GM12874 (cell line): ENCODE results near the gene LHCGR.

Source experiments
- TF ChIP-seq, protein P1 (sequence below): IDR thresholded peaks from 2 replicates; pipeline ENCODE4 v1.5.1; 2011; ENCODE audit warnings: low read depth, mild to moderate bottlenecking, control low read depth, low read length, moderate library complexity; ENCODE audit not compliant: insufficient read depth

Gene LHCGR

DNA sequence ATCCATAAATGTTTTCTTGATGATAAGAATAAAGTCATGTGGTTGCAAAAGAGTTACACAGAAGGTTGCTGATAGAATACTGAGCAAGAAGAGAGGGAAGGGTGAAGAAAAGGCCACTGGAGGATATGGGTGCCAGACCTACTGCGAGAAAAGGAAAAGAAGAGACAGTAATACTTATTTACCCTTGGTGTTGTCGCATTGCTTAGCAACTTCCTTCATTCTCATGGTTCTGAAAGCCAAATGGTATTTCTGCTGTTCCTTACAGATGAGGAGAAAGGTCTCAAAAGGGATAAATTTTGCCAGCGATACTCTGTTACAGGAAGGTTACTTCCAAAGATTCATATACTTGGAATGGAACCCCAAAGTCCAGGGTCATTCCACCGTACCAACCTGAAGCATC lies 62.5 kb downstream of the LHCGR start:
- TF ChIP-seq, protein P1, sequence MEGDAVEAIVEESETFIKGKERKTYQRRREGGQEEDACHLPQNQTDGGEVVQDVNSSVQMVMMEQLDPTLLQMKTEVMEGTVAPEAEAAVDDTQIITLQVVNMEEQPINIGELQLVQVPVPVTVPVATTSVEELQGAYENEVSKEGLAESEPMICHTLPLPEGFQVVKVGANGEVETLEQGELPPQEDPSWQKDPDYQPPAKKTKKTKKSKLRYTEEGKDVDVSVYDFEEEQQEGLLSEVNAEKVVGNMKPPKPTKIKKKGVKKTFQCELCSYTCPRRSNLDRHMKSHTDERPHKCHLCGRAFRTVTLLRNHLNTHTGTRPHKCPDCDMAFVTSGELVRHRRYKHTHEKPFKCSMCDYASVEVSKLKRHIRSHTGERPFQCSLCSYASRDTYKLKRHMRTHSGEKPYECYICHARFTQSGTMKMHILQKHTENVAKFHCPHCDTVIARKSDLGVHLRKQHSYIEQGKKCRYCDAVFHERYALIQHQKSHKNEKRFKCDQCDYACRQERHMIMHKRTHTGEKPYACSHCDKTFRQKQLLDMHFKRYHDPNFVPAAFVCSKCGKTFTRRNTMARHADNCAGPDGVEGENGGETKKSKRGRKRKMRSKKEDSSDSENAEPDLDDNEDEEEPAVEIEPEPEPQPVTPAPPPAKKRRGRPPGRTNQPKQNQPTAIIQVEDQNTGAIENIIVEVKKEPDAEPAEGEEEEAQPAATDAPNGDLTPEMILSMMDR: no peak

DNA sequence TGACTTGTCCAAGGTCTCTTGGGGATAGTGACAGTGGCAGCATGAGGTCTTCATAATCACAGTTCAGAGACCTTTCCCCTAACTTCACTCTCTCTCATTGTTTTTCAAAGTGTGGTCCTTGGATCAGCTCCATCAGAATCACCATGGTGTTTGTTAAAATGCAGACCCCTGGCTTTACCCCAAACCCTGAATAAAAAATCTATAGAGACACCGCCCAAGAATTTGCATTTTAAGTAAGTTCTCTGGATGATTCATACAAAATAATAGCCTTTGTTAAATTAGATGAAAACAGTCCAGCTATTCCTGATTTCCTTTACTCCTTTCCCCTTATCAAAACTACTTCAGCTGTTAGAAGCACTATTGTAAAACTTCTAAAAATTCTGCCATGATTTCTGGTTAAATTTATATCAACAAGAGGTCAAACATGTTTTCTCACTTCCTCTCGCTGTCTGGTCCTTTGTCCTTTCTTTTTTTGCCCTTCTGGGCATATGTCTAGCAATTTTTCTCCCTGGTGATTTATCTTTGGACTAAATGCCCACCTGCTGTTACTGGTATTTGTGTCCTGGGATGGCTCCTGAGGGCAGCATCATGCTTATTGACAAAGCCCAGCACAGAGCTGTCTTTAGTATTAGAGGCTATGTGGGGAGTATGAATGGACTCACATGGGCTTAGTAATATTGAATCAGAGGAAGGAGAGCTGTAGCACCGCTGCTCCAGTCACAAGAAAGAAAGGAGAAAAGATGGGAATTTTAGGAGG lies 63.4 kb downstream of the LHCGR start:
- TF ChIP-seq, protein P1: no peak

DNA sequence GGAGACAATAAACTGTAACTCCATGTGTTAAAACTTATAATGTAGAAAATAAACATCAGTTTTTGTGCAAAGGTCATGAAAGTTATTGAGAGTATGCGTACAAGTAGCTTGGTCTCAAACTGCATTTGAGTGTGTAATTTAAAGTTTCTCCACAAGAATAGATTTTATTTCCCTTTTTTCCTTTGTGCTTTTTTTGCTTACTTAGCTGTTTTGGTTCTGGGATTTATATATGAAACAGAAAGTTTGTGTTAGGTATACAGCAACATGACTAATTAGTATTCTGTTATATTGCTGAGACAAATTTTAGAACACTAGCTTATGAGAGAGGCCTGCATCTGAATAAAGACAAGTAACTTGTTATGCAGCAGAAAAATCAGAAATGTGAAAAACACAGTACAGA lies 70.4 kb downstream of the LHCGR start:
- TF ChIP-seq, protein P1: no peak

DNA sequence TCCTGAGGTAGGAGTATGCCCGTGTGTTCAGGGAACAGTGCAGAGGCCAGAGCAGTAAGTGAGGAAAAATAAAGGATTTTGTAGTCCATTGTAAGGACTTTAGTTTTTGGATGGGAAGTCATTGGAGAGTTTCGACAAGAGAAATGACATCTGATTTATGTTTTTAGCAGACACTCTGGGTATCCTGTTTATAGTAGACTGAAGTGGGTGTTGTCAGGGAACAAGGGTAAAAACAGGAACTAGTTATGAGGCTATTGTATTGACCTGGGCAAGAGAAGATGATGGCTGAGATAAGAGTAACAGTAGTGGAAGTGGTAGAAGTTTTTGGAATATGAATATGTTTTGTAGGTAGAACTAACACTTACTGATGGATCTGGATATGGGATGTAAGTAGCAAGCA lies 78.1 kb downstream of the LHCGR start:
- TF ChIP-seq, protein P1: no peak

DNA sequence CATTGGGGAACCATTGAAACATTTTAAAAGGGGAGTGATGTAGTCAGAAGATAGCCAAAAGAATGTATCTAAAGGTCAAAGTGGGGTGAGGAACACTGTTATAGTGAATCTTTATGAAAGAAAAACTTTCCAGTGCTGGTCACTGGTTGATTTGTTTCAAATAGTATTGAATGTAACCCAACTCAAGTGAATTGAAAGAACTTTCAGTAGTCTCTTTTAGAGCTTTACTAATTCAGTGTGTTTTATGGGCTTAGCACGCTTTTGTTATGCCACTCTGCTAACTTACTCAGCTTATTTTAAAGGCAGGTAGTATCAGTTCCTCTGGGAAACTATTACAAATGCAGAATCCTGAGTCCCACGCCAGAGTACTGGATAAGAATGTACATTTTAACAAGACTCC lies 80.6 kb downstream of the LHCGR start:
- TF ChIP-seq, protein P1: no peak

DNA sequence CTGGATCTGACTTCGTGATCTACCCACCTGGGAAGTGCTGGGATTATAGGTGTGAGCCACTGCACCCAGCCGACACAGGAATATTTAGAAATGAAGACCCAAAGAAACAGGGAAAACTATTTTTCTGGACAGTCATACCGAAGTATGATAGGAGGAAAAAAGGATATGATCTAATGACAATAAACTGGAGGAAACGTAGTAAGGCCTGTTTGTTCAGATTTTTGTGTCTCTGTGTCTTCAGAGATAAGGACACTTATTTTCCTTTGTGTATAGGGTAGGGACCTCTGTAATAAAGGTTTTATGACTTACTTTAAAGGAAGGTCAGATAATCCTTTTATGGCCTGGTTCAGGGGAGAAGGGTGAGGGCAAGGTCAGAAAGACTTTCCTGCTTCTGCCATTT lies 81.9 kb downstream of the LHCGR start:
- TF ChIP-seq, protein P1: no peak

DNA sequence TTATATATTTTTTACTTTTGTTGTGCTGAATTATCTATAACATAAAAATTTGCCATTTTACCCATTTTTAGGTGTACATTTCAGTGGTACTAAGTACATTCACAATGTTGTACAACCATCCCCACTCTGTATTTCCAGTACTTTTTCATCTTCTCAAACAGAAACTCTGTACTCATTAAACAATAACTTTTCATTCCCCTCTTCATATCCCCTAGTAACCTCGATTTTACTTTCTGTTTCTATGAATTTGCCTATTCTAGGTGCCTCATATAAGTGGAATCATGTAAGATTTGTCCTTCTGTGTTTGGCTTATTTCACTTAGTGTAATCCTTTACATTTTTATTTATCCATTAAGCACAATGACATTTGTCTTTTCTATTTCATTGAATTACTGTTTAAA lies 86.5 kb downstream of the LHCGR start:
- TF ChIP-seq, protein P1: no peak
